Keratinocyte (primary cell): ENCODE data around the gene SLC5A8. TPM values are rescaled to one million over a fixed set of nuclear protein-coding genes. Genes with fewer than 3 reads are reported as not detected.

Experiments
- DNase-seq: peaks from one replicate; pipeline ENCODE4 v3.0.0-alpha.2; 2011; ENCODE audit warnings: low read depth, missing footprints, low spot score
- FAIRE-seq: peaks from 2 replicates; lab custom pipeline; 2011; peaks lifted over from hg19 to GRCh38; lab: Jason Lieb, UNC
- H2AFZ ChIP-seq: 2 replicates; pipeline ENCODE4 v1.6.0; 2012; ENCODE audit warnings: low read length, control low read depth, inconsistent platforms; ENCODE audit not compliant: control insufficient read depth
- H3K27ac ChIP-seq: 2 replicates; pipeline ENCODE4 v1.5.1; 2011; ENCODE audit warnings: low read length; ENCODE audit not compliant: control insufficient read depth, insufficient read depth
- H3K27me3 ChIP-seq: 3 replicates; pipeline ENCODE4 v1.6.0; 2011; ENCODE audit warnings: low read length; ENCODE audit not compliant: control insufficient read depth, insufficient read depth; ENCODE audit errors: extremely low read depth
- H3K36me3 ChIP-seq, 2 experiments: 2 replicates in 1 of 2; 3 replicates in 1 of 2; pipeline ENCODE4 v1.5.1; 2011; ENCODE audit warnings: low read length in 2 of 2, mild to moderate bottlenecking in 1 of 2; ENCODE audit not compliant: control insufficient read depth in 2 of 2, insufficient read depth in 2 of 2; ENCODE audit errors: extremely low read depth in 1 of 2
- H3K4me1 ChIP-seq: 3 replicates; pipeline ENCODE4 v1.5.1; 2011; ENCODE audit warnings: low read length; ENCODE audit not compliant: control insufficient read depth, insufficient read depth; ENCODE audit errors: extremely low read depth
- H3K4me2 ChIP-seq: 3 replicates; pipeline ENCODE4 v1.6.0; 2011; ENCODE audit warnings: low read depth, low read length; ENCODE audit not compliant: control insufficient read depth, insufficient read depth; ENCODE audit errors: extremely low read depth
- H3K4me3 ChIP-seq, 3 experiments: fragments of 200-600 bp in 1 of 3; sonication (generic) in 1 of 3; 2 replicates in 2 of 3; 3 replicates in 1 of 3; pipeline ENCODE4 v1.5.1; 2011 to 2016; ENCODE audit warnings: low read length in 3 of 3, mild to moderate bottlenecking in 3 of 3, control low read depth in 2 of 3, inconsistent platforms in 1 of 3, low read depth in 1 of 3, mixed read lengths in 1 of 3, mixed run types in 1 of 3, moderate library complexity in 1 of 3; ENCODE audit not compliant: control insufficient read depth in 2 of 3, insufficient read depth in 2 of 3; ENCODE audit errors: extremely low read depth in 1 of 3
- H3K79me2 ChIP-seq: 2 replicates; pipeline ENCODE4 v1.6.0; 2012; ENCODE audit warnings: low read length; ENCODE audit not compliant: control insufficient read depth, insufficient read depth
- H3K9ac ChIP-seq: 3 replicates; pipeline ENCODE4 v1.6.0; 2011; ENCODE audit warnings: low read length; ENCODE audit not compliant: control insufficient read depth, insufficient read depth; ENCODE audit errors: extremely low read depth
- H3K9me1 ChIP-seq: 3 replicates; pipeline ENCODE4 v1.6.0; 2011; ENCODE audit warnings: low read length; ENCODE audit not compliant: control insufficient read depth, insufficient read depth; ENCODE audit errors: extremely low read depth
- H3K9me3 ChIP-seq: 2 replicates; pipeline ENCODE4 v1.5.1; 2012; ENCODE audit warnings: low read depth, low read length; ENCODE audit not compliant: control insufficient read depth
- H4K20me1 ChIP-seq: 3 replicates; pipeline ENCODE4 v1.6.0; 2011; ENCODE audit warnings: low read length; ENCODE audit not compliant: control insufficient read depth, insufficient read depth; ENCODE audit errors: extremely low read depth
- EZH2 ChIP-seq: IDR thresholded peaks from one replicate; pipeline ENCODE4 v1.6.1; 2012; ENCODE audit warnings: inconsistent platforms, mild to moderate bottlenecking, low read length, moderate library complexity
- dilution Hi-C: fragments of 300-500 bp; cut with MboI; formaldehyde crosslinking; loops from one replicate; pipeline ENCODE4 v1.7.0; 2020; ENCODE audit warnings: low sequenced_read_pairs; ENCODE audit not compliant: extremely low pct_ligation_motif_present
- polyA plus RNA-seq, 5 experiments: library from polyadenylated mRNA; depleted of rRNA in 3 of 5; stranded (reverse) in 3 of 5; stranded (forward) in 1 of 5; unstranded in 1 of 5; fragments of >200 nt; gene quantifications; 1 replicate in 1 of 5; 2 replicates in 3 of 5; 3 replicates in 1 of 5; pipeline versions ENCODE4 v1.2.1 to v1.2.3, GENCODE V29; 2011 to 2012; ENCODE audit warnings: missing spikeins in 2 of 5, low read depth in 1 of 5, low replicate concordance in 1 of 5
- TF ChIP-seq, protein P1 (sequence below), 3 experiments: IDR thresholded peaks in 1 of 3; conservative IDR thresholded peaks in 1 of 3; optimal IDR thresholded peaks in 1 of 3; 2 replicates in 2 of 3; 3 replicates in 1 of 3; pipeline versions ENCODE3 to v1.5.1; 2011; ENCODE audit warnings: low read length in 3 of 3, mild to moderate bottlenecking in 3 of 3, moderate library complexity in 2 of 3, control low read depth in 1 of 3, inconsistent platforms in 1 of 3; ENCODE audit not compliant: insufficient read depth in 2 of 3; ENCODE audit errors: extremely low read depth in 1 of 3

The SLC5A8 gene
- polyA plus RNA-seq, 1 donor (not counting 4 experiments of a cell fraction or from before 2014, with no cell fraction given), result not detected

DNA sequence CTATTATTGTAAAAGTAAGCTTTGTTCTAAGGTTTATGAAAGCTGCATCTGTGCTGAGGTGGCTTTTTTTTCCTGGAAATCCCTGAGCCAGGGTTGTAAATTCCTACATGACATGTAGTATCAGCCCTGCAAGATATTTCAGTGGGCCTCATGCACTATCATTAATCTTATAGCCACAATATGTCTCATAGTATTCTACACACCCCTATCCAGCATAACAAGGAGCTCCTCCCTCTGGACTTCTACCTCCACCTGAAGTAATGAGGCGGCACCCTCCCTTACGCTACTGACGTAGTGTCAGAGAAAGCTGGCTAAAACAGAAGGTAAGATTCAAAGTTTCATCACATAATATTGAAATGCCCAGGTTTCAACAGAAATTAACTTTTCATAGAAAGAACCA, 35.5 kb downstream of the SLC5A8 start:
- TF ChIP-seq, protein P1, sequence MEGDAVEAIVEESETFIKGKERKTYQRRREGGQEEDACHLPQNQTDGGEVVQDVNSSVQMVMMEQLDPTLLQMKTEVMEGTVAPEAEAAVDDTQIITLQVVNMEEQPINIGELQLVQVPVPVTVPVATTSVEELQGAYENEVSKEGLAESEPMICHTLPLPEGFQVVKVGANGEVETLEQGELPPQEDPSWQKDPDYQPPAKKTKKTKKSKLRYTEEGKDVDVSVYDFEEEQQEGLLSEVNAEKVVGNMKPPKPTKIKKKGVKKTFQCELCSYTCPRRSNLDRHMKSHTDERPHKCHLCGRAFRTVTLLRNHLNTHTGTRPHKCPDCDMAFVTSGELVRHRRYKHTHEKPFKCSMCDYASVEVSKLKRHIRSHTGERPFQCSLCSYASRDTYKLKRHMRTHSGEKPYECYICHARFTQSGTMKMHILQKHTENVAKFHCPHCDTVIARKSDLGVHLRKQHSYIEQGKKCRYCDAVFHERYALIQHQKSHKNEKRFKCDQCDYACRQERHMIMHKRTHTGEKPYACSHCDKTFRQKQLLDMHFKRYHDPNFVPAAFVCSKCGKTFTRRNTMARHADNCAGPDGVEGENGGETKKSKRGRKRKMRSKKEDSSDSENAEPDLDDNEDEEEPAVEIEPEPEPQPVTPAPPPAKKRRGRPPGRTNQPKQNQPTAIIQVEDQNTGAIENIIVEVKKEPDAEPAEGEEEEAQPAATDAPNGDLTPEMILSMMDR (optimal IDR thresholded peaks at IDR 0.05 in 1 of 3, IDR thresholded peaks at IDR 0.05 in 1 of 3, conservative IDR thresholded peaks at IDR 0.05 in 1 of 3; ENCODE audit: extremely low read depth in 1 of 3, insufficient read depth in 2 of 3, low read length in 3 of 3), result no peak
- no peak for TF ChIP-seq EZH2
- Histone ChIP-seq H3K79me2 (no peaks in the 10 kb centered on the region), H3K9me1 (no peaks in the 10 kb centered on the region), H3K9me3 (no peaks in the 10 kb centered on the region), H3K36me3 (no peaks in the 10 kb centered on the region), H3K4me2 (no peak overlapping the region), H3K4me1 (no peaks in the 10 kb centered on the region), H3K9ac (no peak overlapping the region), H2AFZ (no peak overlapping the region), H3K27me3 (no peaks in the 10 kb centered on the region), H3K4me3 (no peak overlapping the region), H4K20me1 (no peaks in the 10 kb centered on the region), H3K27ac (no peak overlapping the region)
- no peak for FAIRE-seq
- dilution Hi-C loops, result no loop called here
- DNase-seq, result no peak

DNA sequence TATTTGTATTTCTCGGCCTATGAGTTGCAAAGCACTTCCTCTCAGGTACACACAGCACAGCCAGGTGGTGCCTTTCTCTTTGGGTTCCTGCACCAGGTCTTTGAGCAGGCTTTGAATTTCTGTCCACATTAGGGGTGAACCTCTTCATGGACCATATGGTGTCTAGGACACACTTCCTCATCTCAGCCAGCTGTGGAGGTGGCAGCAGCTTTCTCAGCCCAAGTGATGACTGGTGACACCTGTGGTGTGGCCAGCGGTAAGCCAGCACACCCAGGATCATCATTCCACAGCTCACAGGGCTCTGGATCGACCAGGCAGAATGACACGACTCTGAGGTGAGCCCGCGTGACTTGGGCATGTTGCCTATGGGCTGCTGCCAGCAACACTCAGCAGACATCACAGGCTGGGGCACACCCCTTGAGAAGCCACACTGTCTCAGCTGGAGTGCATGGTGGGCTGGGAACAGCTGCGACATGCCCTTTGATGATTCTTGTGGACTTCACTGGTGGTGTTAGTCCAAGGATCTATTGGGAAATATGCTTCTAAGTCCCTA, 36.8 kb downstream of the SLC5A8 start:
- Histone ChIP-seq H3K4me1 (no peaks in the 10 kb centered on the region), H3K9me1 (no peaks in the 10 kb centered on the region), H3K9me3 (no peaks in the 10 kb centered on the region), H3K79me2 (no peaks in the 10 kb centered on the region), H3K36me3 (no peaks in the 10 kb centered on the region), H3K27me3 (no peaks in the 10 kb centered on the region), H3K9ac (no peak overlapping the region), H3K4me3 (no peak overlapping the region), H3K27ac (no peak overlapping the region), H4K20me1 (no peaks in the 10 kb centered on the region), H2AFZ (no peak overlapping the region), H3K4me2 (no peak overlapping the region)
- dilution Hi-C loops, result no loop called here
- DNase-seq, result no peak
- no peak for FAIRE-seq
- TF ChIP-seq, protein P1 (optimal IDR thresholded peaks at IDR 0.05 in 1 of 3, IDR thresholded peaks at IDR 0.05 in 1 of 3, conservative IDR thresholded peaks at IDR 0.05 in 1 of 3; ENCODE audit: extremely low read depth in 1 of 3, insufficient read depth in 2 of 3, low read length in 3 of 3), result no peak
- TF ChIP-seq EZH2, result no peak
